Measurements from ENCODE around the gene ADCY10.

GRCh38 chr1:167881069-167881468 lies 32.9 kb downstream of the ADCY10 start:
- TF ChIP-seq POLR2AphosphoS5 (IDR thresholded peaks at IDR 0.05; ENCODE audit: borderline replicate concordance, low read depth, low read length) (no peak), EZH2 (IDR thresholded peaks at IDR 0.05) (no peak), FOXP2 (optimal IDR thresholded peaks at IDR 0.05; ENCODE audit: control extremely low read depth, extremely low read length, insufficient read depth) (no peak)
